Activated CD4-positive, alpha-beta T cell treated with anti-CD3 and anti-CD28 coated beads, Interleukin-2, Interleukin-6, amounts not matched to agents 100 ng/mL and 50 ng/mL, durations not matched to agents 16 hours and 8 hours (primary cell): ENCODE results near the gene TSPEAR.

Experiments used
- DNase-seq: peaks from one replicate; pipeline ENCODE4 v3.0.0-alpha.2; 2020

TSPEAR gene

GRCh38 chr21:44537930-44538911 lies 173.2 kb downstream of the TSPEAR start:
- no peak for DNase-seq

- DNase-seq, result no peak
Measured at GRCh38 chr21:44535963-44536362, 175.4 kb downstream of the TSPEAR start.

GRCh38 chr21:44534688-44535087 lies 176.7 kb downstream of the TSPEAR start:
- DNase-seq, result no peak

GRCh38 chr21:44533891-44534627 lies 177.3 kb downstream of the TSPEAR start:
- no peak for DNase-seq

DNA sequence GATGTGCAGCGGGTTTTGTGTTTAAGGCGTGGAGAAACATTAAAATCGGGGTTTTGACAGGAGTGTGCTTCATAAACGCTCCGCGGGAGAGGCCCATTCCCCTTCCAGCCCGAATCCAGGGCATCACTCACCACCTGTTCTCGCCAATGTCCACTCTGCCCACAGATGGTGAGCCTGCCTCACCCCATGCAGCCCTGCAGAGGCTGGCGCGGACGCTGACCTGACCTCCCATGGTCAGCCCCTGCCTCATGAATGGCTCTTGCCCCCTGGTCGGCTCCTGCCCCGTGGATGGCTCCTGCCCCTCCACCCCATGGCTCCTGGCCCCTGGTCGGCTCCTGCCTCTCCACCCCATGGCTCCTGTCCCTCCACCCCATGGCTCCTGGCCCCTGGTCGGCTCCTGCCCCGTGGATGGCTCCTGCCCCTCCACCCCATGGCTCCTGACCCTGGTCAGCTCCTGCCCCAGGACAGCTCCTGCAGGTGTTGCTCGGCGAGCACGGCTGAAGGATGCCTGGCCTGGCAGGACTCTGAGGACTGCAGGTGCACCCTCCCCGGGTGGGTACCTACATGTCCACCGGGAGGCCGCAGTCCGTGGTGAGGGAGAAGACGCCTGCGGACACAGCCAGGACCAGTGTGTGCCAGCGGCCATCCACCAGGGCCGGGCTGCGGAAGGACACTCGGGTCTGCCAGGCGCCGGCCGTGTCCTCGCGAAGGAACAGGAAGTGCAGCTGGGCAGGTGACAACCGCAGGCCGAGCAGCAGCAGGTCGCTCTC lies 178.1 kb downstream of the TSPEAR start:
- DNase-seq, result no peak

- no peak for DNase-seq
Measured at GRCh38 chr21:44532712-44533111, 178.7 kb downstream of the TSPEAR start.

DNA sequence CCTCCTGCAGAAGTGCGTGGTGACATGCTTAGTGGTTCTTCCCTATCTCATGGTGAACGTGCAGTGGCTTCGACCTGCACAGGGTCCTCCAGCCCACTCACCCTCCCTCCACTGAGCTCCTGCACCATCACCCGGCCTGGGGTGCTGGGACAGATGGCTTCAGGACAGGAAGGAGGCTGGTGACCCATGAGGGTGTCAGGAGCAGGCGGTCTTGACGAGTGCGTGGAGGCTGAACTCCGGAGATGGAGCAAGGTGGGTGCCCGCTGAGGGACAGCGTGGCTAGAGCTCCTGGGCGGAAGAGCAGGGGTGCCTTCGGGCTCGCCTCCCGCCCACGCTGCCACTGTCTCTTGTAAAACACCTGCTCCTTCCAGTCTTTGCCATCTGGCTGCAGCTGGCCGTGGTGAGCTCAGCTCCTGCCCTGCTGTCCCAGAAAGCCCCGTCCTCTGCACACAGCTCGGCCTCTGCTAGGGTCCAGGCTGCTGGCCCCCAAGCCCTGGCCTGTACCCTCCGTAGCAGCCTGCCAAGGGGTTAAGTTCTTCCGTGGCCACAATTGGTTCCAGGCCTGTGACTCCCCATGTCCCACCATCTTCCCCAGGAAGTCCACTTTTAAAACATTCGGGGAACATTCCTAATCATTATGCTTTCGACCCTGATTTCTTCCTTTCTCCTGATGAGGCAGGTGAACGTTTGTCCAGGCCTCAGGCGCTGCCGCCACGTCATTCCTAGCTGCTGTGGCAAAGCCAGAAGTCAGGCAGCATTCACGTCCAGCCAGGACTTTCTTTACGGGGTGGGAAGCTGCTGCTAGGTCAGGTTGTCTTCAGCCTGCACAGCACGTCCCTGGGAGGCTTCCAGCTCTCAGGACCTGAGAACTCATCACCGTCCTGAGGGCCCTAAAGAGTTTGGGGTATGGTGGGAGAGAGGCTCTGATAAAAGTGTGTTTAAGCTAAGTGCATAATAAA lies 179.5 kb downstream of the TSPEAR start:
- no peak for DNase-seq

DNA sequence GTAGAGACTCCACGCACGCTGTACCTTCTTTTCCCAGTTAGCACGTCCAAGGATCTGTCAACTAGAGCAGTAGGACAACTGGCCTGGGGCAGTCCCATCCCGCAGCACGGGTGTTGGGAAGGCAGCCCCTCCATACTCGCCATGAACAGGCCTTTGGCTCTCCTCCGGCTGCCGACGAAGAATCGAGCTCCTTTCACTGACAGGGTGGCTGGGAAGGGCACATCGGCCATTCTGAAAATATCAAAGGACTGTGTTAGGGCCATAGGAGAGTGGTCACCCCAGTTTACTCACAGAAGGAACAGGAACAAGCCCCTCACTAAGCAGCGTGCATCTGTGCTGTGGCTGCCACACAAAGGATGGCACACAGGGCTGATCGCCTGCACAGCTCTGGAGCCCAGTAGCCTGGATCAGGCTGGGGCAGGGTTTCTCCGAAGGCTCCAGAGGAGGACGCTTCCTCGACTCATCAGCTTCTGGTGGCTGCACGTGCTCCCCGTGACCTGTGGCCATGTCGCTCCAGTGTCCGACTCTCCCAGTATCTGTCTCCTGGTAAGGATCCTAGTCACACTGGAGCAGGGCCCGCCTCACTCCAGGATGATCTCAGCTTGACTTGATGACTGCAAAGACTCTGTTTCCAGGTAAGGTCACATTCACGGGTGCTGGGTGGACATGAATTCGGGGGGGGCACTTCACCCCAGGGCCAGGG lies 180.3 kb downstream of the TSPEAR start:
- DNase-seq, result no peak

- DNase-seq, result no peak
Measured at GRCh38 chr21:44530221-44530902, 181.0 kb downstream of the TSPEAR start.

DNA sequence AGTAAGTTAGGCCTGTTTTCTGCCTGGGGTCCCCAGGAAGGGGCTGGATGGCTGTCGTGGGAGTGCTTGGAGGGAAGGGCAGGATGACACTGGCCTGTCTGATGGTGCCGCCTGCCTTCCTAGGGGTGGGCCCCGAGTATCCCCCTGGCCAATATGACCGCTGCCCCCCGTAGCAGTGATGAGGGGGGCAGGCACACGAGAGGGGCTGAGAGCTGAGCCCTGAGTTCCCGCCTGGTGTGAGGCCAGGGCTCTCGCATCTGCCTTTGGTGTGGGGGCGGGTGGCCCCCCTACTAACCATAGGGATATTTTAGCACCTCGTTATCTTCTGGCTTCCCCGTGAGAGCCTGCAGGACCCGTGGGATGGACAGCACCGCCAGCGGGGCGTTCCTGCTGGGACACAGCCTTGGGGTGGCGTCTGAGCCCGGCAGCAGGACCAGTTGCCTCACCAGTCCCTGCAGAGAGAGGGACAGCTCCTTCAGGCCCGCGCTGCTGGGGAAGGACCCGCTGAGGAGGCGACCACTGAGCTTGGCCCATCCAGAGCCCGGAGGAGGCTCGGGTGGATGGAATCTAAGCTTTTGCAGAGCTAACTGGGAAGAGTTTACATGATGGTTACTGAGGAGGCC lies 181.8 kb downstream of the TSPEAR start:
- DNase-seq, result no peak

DNA sequence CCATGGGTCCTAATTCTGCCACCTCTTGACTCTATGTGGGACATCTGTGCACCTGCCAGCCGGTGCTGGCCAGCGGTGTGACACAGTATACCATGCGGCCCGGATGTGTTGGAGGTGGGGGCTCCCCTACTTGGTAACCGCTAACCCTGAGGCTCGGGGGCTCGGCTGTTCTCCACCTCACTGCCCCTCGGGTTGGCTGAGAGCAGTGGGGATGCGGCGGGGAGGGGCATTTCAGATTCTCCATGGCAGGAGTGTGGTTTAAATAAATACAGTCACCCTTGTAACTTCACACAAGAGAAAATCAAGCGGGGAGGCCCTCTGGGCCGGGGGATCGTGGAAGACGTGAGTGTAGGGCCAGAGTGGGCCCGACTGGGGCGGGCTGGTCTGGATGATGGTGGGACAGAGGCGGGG lies 182.4 kb downstream of the TSPEAR start:
- no peak for DNase-seq

DNA sequence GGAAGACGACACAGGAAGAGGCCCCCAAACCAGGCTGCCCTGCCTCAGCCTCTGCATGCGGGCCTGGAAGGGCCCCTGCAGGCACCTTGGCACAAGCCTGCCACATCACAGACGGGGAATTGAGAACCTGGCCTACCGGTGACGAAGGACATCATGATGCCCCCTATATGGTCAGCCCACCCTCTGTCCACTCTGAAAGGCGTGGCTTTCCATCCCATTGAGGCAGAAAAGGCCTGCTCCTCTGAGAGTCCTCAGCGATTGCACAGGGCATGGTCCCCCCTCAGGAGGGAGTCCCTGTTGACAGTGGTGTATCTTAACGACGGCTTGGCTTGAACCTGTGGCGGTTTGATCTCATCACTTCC lies 182.8 kb downstream of the TSPEAR start:
- no peak for DNase-seq

DNA sequence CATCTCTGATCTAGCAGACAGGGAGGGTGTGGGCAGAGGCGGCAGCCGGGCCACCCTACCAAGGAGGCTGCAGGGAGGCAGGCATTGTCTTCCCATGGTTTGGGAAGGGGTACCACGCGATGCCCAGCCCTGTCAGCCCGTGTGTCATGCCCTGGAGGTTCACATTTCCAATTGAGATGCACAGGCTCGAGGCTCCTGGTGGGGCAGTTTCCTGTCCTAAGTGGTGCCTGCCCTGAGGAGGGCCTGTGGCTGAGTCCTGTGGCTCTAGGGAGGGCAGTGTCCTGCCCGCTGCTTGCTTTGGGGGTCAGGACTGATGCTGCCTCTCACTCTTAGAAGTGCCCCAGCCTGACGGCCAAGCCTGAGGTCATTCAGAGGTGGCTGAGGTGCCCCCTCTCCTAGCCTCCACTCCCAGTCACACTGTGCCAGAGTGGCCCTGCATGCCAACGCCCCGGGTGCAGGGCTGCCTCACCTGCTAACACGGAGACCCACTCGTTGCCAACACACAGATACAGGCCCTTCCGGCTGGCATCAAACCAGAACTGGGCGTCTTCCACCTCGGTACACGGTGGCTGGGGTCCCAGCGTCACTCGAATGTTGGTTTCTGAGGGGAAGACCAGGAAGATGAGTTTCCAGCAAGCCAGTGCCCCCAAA lies 183.3 kb downstream of the TSPEAR start:
- no peak for DNase-seq

GRCh38 chr21:44527156-44527982 lies 184.0 kb downstream of the TSPEAR start:
- no peak for DNase-seq

DNA sequence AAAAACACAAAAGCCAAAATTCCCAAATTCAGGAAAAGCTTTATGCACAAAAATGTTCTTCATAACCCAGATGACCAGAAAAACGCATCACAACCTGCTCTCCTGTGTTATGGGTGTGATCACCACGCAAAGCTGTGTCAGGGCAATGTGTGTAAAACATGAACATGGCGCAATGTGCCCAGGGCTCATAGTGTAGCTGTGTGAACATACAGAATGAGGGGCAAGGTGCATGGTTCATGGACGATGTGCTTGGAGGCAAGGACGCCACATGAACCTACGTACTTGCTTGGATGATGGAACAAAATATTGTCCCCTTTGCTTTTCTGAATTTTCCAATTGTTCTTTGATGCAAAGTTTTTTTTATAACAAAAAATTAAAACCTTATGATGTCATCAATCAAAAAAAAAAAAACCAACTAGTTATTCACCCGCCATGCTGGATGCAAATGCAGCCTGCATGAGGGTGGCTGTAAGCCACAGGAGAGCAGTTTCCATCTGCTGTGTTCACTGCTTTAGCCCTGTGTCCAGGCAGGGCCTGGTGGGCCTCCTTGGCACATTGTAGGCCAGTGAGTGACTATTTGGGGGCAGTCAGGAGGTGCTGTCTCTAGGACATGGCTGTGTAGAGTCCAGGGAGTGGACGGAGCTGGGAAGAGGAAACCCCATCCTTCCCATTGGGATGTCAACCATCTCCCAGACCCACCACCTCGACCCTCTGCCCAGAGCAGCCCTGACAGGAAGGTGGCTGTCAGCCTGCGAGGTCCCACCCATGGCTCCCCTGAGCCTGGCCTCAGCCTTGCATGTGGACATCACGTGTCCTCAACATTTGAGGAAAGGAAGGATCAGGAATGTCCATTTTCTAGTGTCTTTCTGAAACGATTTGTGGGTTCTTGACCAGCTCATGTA lies 185.0 kb downstream of the TSPEAR start:
- DNase-seq, result no peak

GRCh38 chr21:44525391-44526095 lies 185.8 kb downstream of the TSPEAR start:
- DNase-seq, result no peak
